Measurements from ENCODE around the gene PLEKHG4B. TPM values are rescaled to one million over a fixed set of nuclear protein-coding genes. Genes with fewer than 3 reads are reported as not detected.

The PLEKHG4B gene
- total RNA-seq, 1 donor from 2014 or later: 2.0 TPM

- no peak for ATAC-seq
- Histone ChIP-seq H3K36me3 (no peaks in the 10 kb centered on the region), H3K27me3 (no peaks in the 10 kb centered on the region), H3K27ac (no peak overlapping the region), H3K9me3 (no peaks in the 10 kb centered on the region), H3K4me3 (no peak overlapping the region), H3K4me1 (no peaks in the 10 kb centered on the region)
- no peak for DNase-seq
- TF ChIP-seq CTCF (IDR thresholded peaks at IDR 0.05): no peak
- intact Hi-C loops (cut with DNase I): no loop called here
Measured at GRCh38 chr5:74503-75109, 17.4 kb upstream of the PLEKHG4B start.

GRCh38 chr5:75331-76320 lies 16.3 kb upstream of the PLEKHG4B start:
- Histone ChIP-seq H3K4me3 (no peak overlapping the region), H3K27ac (no peak overlapping the region), H3K9me3 (no peaks in the 10 kb centered on the region), H3K36me3 (no peaks in the 10 kb centered on the region), H3K4me1 (no peaks in the 10 kb centered on the region), H3K27me3 (no peaks in the 10 kb centered on the region)
- DNase-seq: no peak
- TF ChIP-seq CTCF (IDR thresholded peaks at IDR 0.05): no peak
- intact Hi-C loops (cut with DNase I): no loop called here
- no peak for ATAC-seq

- Histone ChIP-seq H3K4me3 (no peak overlapping the region), H3K27me3 (no peaks in the 10 kb centered on the region), H3K36me3 (no peaks in the 10 kb centered on the region), H3K9me3 (no peaks in the 10 kb centered on the region), H3K4me1 (no peaks in the 10 kb centered on the region), H3K27ac (no peak overlapping the region)
- no peak for DNase-seq
- no peak for TF ChIP-seq CTCF (IDR thresholded peaks at IDR 0.05)
- intact Hi-C loops (cut with DNase I): no loop called here
- no peak for ATAC-seq
Measured at GRCh38 chr5:76358-77169, 15.4 kb upstream of the PLEKHG4B start.

- intact Hi-C loops (cut with DNase I): no loop called here
Measured at GRCh38 chr5:77170-77501, 14.8 kb upstream of the PLEKHG4B start.

More at GRCh38 chr5:77170-77501, 14.8 kb upstream of the PLEKHG4B start:
- H3K27me3 ChIP-seq: no peaks in the 10 kb centered on the region
- H3K4me1 ChIP-seq: no peaks in the 10 kb centered on the region
- no peak for TF ChIP-seq CTCF (IDR thresholded peaks at IDR 0.05)
- no peak overlapping the region for H3K4me3 ChIP-seq
- H3K36me3 ChIP-seq: no peaks in the 10 kb centered on the region
- no peaks in the 10 kb centered on the region for H3K9me3 ChIP-seq
- H3K27ac ChIP-seq: no peak overlapping the region
- ATAC-seq (no peak), DNase-seq (no peak)
